ENCODE measurements around the gene PTPRT. TPM values are rescaled to one million over a fixed set of nuclear protein-coding genes. Genes with fewer than 3 reads are reported as not detected.
"Not testable (repeated sequence)": the region's sequence is repeated elsewhere in the genome, so short reads cannot be mapped to it uniquely, and the experiment has no call there.

PTPRT gene
- total and polyA plus RNA-seq, 11 donors, result 0.04 to 2.5 (median 0.25) TPM; not detected in 2

DNA sequence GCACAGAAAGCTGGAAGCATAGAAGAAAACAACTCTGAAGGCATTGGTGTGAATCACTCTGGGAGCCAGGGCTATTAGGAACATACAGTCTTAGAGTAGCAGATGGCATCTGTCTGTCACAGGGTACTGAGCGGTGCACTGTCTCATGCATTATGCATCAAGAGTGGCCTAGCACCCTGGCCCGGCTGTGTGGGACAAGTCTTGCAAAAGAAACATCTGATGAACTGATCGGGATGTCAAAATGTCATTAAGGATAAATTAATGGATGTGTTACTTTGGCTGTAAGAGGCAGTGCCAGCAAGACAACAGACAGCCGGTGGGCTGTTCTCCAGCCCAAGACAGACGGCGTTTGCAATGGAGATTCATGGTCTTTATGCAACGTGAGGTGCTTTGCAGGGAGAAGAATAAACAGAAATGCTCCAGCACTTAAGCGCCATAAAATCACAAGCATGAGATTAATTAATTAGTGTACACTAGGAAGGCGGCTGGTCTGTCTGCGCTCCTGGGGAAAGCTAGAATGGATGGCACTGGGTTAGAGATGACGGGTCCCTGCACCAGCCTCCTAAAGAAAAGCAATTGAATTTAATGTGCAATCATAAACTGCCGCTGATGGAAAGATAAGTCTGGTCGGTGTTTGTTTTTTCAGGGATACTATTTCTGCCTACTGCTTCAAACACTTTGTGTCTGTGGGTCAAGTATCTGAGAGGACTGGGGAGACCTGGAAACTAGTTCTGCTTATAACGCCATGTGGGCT lies 970.9 kb downstream of the PTPRT start:
- no peak overlapping the region for H3K4me3 ChIP-seq
- TF ChIP-seq POLR2A (IDR thresholded peaks at IDR 0.05), result no peak
- ATAC-seq (no peak), DNase-seq (no peak)
- H3K27ac ChIP-seq, result no peak overlapping the region
- no peaks in the 10 kb centered on the region for H3K4me1 ChIP-seq
- intact Hi-C loops (cut with DNase I), result no loop called here
- WGBS, 4 donors, result 71 to 83% (median 82%) methylated on average over 14 of the region's 14 CpGs
- no peaks in the 10 kb centered on the region for H3K36me3 ChIP-seq
- H3K9me3 ChIP-seq, result no peaks in the 10 kb centered on the region
- H3K27me3 ChIP-seq, result peaks cover 0 to 5% (median 0%) of the 10 kb centered on the region in 9 donors

DNA sequence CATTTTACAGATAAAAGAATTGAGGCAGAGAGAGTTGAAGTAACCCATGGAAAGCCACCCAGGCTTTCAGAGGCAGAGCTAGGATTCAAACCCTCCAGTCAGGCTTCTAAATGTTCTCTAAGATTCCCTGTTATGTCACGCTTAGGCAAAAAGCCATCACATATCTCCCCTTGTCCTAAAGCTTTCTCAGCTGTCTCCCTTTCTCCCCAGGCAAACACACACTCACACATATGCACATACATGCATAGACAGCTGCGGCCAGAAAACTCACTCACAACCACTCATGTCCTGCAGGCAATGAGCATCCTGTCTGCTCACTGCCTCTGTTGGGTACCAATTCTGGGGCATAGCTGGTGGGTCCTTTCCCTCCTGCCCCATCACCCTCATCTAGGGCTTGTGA lies 975.6 kb downstream of the PTPRT start:
- H3K4me1 ChIP-seq, result no peaks in the 10 kb centered on the region
- ATAC-seq (no peak), DNase-seq (no peak)
- intact Hi-C loops (cut with DNase I), result no loop called here
- WGBS, 4 donors, result 66 to 81% (median 79%) methylated on average over 2 of the region's 2 CpGs
- no peaks in the 10 kb centered on the region for H3K9me3 ChIP-seq
- TF ChIP-seq POLR2A (IDR thresholded peaks at IDR 0.05), result no peak
- TF ChIP-seq, protein P1, sequence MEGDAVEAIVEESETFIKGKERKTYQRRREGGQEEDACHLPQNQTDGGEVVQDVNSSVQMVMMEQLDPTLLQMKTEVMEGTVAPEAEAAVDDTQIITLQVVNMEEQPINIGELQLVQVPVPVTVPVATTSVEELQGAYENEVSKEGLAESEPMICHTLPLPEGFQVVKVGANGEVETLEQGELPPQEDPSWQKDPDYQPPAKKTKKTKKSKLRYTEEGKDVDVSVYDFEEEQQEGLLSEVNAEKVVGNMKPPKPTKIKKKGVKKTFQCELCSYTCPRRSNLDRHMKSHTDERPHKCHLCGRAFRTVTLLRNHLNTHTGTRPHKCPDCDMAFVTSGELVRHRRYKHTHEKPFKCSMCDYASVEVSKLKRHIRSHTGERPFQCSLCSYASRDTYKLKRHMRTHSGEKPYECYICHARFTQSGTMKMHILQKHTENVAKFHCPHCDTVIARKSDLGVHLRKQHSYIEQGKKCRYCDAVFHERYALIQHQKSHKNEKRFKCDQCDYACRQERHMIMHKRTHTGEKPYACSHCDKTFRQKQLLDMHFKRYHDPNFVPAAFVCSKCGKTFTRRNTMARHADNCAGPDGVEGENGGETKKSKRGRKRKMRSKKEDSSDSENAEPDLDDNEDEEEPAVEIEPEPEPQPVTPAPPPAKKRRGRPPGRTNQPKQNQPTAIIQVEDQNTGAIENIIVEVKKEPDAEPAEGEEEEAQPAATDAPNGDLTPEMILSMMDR (IDR thresholded peaks at IDR 0.05), result no peak
- no peak overlapping the region for H3K27ac ChIP-seq
- H3K4me3 ChIP-seq, result no peak overlapping the region
- no peaks in the 10 kb centered on the region for H3K36me3 ChIP-seq
- H3K27me3 ChIP-seq, result peaks cover 0 to 5% (median 0%) of the 10 kb centered on the region in 9 donors

DNA sequence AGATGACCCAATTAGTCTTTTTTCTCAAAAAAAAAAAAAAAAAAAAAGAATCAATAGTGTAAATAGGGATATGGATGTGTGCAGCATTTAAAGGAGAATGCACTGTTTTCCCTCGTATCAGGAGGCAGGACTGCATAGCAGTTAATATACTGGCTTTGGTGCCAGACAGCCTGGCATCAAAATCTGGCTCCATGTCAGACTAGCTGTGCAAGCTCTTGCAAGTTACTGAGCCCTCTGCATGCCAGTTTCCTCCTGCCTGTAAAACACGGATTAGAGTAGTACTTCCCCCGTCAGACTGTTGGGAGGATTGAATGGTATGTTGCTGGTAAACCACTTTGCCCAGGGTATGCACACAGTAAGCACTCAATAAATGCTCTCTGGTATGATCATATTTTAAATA lies 977.3 kb downstream of the PTPRT start:
- Histone ChIP-seq H3K4me1 (no peaks in the 10 kb centered on the region), H3K36me3 (no peaks in the 10 kb centered on the region), H3K27ac (no peak overlapping the region), H3K27me3 (no peaks in the 10 kb centered on the region), H3K4me3 (no peak overlapping the region), H3K9me3 (no peaks in the 10 kb centered on the region)
- intact Hi-C loops (cut with DNase I), result no loop called here
- DNase-seq, result no peak
- WGBS, 4 donors, result 81 to 86% (median 84%) methylated on average over 3 of the region's 3 CpGs
- no peak for ATAC-seq
- no peak for TF ChIP-seq POLR2A (IDR thresholded peaks at IDR 0.05)
- TF ChIP-seq, protein P1 (IDR thresholded peaks at IDR 0.05), result no peak

DNA sequence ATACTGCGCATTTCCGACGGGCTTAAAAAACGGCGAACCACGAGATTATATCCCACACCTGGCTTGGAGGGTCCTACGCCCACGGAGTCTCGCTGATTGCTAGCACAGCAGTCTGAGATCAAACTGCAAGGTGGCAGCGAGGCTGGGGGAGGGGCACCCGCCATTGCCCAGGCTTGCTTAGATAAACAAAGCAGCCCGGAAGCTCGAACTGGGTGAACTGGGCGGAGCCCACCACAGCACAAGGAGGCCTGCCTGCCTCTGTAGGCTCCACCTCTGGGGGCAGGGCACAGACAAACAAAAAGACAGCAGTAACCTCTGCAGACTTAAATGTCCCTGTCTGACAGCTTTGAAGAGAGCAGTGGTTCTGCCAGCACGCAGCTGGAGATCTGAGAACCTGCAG lies 983.1 kb downstream of the PTPRT start:
- not testable (repeated sequence) for H3K27me3 ChIP-seq, DNase-seq, ATAC-seq, H3K4me3 ChIP-seq, H3K36me3 ChIP-seq, H3K4me1 ChIP-seq, H3K9me3 ChIP-seq, H3K27ac ChIP-seq
- 61 to 78% (median 69%) methylated on average over 12 to 15 of the region's 15 CpGs for WGBS, 4 donors
- intact Hi-C loops (cut with DNase I), result loop anchor here in 1 of 10 donors (10.0 kb wide), 1 partner anchor 328 kb away; no protein-coding TSS in a partner anchor

DNA sequence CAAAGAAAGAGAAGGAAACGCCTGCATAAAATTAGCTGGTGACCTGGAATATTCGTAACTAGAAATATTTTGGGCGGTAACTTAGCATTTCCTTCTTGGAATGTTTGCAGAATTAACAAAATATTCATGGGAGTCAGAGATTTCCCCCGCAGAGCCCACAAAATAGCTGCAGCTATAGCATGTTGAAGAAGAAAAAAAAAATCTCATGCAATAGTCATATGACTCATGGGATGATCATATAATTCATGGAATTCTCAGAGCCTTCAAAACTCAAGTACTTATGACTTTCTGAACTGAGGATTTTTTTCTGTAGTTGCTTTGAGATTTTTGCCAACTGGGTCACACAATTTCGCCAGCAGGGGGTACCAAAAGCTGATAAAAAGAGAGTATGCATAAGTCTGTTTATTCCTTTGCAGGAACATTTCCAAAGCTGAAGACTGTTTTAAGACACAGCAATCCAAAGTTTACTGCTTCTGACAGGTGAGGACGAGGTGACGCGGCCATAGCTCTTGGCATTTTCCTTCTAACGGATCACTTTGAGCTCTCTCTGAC lies 985.5 kb downstream of the PTPRT start:
- Histone ChIP-seq H3K27me3 (no peaks in the 10 kb centered on the region), H3K27ac (no peak overlapping the region), H3K4me3 (no peak overlapping the region), H3K9me3 (no peaks in the 10 kb centered on the region), H3K36me3 (no peaks in the 10 kb centered on the region), H3K4me1 (peaks cover 0 to 7% (median 0%) of the 10 kb centered on the region in 12 donors)
- 54 to 63% (median 59%) methylated on average over 9 of the region's 9 CpGs for WGBS, 4 donors
- DNase-seq (no peak), ATAC-seq (no peak)
- intact Hi-C loops (cut with DNase I), result loop anchor here in 8 of 10 donors (2.0 to 10.0 kb wide), 4 partner anchors 327 to 983 kb away; partner anchors contain the start of gene PTPRT (in 1 of the 8)
- TF ChIP-seq POLR2A (IDR thresholded peaks at IDR 0.05), result no peak
- TF ChIP-seq, protein P1 (IDR thresholded peaks at IDR 0.05), result peak in 11 of 12 donors; percentile 25 to 62 (median 44)
